ENCODE data around the gene ZDHHC7.
"Not testable (repeated sequence)": the region's sequence is repeated elsewhere in the genome, so short reads cannot be mapped to it uniquely, and the experiment has no call there.

The ZDHHC7 gene, protein sequence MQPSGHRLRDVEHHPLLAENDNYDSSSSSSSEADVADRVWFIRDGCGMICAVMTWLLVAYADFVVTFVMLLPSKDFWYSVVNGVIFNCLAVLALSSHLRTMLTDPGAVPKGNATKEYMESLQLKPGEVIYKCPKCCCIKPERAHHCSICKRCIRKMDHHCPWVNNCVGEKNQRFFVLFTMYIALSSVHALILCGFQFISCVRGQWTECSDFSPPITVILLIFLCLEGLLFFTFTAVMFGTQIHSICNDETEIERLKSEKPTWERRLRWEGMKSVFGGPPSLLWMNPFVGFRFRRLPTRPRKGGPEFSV

GRCh38 chr16:85010931-85011845 is at the start of gene ZDHHC7:
ZDHHC7 (minus strand) TSS chr16:85011535; CDS start chr16:84990618, 20,917 bp downstream.
- DNase-seq, result peak; percentile 52 to 75

DNA sequence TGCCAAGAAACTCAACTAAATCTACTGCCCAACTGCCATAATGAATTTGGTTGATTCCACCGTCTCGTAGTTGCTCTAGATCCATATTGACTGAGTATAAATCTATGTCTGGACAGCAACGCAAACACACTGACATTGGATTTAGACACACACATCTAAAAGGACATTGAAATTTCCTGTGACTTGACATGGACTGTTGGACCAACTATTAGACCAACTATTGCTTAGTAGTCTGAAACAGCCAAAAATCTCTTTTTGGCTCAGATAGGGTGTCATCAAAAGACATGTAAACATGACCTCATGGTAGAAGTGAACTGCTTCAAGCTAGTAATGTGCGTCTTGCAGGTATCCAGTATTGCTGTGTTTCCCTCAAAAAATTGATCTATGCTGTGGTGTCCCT is 47.6 kb upstream of the ZDHHC7 start:
- no peak for DNase-seq

DNA sequence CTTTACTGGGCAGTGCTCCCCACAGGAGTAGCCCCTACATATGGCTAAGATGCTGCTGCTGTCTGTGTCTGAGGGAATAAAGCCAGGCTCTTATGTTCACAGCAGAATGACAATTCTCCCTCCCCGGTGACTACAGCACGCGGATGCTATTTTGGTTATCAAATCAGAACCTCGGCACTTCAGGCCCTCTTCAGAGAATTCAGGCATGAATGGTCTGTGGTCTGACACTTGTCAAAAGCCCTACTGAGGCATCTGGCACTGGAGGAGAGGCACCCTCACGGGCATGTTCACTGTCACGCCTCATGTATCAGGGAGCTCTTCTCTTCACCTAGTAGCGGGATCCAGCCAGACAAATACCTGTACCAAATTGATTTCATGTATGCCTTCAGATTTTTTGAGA is 46.6 kb upstream of the ZDHHC7 start:
- peak; percentile 81 to 95 for DNase-seq

GRCh38 chr16:85057212-85057889 is 46.0 kb upstream of the ZDHHC7 start:
- peak; percentile 57 to 74 for DNase-seq

DNA sequence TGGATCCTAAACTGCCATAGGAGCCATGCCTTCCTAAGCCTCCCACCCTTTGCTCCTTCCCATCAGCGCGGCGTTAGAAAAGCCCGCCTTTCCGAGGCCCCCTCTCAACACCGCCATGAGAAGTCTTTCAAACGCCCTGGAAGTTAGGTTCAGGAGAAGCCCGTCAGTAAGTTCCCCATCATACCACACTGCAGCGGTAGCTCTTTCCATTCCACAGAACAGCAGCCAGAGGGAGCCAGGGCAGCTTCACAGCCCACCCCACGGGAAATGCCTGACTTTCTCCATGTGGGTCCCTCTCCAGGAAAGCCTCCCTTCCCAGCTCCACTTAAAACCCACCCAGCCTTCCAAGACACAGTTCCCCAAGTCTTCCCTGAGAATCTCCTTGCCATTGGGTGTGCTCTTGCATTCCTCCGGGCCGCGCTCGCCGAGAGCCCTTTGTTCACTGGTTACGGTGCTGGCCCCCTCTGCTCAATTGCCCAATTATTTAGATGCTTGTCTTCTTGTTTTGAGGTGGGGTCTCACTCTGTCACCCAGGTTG is 44.9 kb upstream of the ZDHHC7 start:
- DNase-seq, result peak in 1 of 2 experiments; percentile 53

GRCh38 chr16:85055493-85056210 is 44.3 kb upstream of the ZDHHC7 start:
- DNase-seq, result no peak

DNA sequence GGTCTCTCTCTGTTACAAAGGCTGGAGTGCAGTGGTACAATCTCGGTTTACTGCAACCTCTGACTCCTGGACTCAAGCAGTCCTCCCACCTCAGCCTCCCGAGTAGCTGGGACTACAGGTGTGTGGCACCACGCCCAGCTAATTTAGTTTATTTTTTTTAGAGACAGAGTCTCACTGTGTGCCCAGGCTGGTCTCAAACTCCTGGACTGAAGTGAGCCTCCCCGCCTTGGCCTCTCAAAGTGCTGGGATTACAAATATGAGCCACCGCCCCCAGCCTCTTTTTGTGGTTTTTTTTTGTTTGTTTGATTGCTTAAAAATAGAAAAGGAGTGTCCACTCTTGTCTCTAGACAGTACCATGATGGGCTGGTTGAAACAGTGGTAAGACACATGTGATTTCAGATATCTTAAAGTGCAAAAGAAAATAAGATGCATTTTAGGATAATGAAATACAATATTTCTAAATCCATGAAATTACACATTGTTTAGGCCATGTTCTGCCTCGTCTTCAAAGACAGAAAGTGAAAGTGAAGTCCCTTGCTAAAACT is 43.7 kb upstream of the ZDHHC7 start:
- DNase-seq, result no peak

- not testable (repeated sequence) for DNase-seq
Observed at GRCh38 chr16:85054321-85054720, 43.0 kb upstream of the ZDHHC7 start.

GRCh38 chr16:85052536-85052935 is 41.2 kb upstream of the ZDHHC7 start:
- no peak for DNase-seq

DNA sequence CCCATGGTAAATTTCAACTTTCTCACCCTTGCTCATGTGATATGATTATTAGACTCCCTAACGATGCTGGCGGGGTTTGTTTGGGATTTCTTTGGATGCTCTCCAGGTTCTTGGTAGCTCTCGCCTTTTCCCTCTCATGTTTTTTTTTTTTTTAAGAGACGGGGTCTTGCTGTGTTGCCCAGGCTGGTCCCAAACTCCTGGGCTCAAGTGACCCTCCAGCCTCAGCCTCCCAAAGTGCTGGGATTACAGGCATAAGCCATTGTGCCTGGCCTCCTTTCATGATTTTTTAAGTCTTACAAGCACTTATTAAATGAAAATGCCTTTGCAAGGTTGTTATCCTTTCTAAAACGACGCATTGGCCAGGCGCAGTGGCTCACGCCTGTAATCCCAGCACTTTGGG is 40.3 kb upstream of the ZDHHC7 start:
- DNase-seq, result no peak

DNA sequence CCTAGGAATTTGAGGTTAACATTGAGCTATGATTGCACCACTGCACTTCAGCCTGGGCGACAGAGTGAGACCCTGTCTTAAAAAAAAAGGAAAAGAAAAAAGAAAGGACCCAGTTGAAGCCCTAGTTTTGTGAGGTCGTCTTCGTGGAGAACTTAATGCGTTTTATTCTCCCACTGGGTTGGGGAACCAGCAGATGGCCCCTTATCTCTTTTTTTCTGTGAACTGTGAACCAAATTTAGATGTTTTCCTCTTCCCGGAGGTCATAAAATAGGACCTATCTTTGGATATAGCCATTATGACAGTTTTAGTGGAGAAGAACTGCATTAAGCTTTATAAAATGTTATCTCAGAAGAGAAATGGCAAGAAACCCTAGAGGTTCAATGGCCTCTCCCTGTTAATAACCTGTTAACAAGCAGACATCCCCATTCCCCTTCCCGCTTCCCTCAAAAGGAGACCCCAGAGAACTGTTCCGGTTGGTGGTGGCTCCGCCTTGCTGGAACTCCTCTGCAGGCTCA is 39.8 kb upstream of the ZDHHC7 start:
- DNase-seq, result no peak

DNA sequence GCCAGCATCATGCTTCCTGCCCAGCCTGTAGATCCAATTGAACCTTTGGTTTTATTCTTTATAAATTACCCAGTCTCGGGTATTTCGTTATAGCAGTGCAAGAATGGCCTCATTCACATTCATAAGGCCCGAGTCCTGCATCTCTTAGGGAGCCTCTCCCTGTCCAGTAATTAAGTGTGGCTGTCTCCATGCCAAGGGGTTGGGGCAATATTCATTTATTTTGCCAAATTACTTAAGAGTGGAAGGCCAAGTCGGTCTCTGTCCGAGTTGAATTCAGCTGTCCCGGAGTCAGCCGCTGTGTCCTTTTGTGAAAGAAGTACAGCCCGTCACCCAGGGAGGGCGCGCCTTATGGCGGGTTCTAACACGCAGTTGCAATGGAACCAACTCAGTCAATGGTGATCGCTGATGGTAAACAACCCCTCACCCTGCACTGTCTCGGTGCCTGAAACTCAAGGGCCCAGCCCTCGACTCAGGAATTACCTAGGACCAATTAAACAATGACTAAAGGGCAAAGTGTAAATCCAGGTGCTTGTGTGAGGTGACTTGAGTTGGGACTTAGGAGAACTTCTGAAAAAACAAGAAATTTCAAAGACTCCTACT is 38.5 kb upstream of the ZDHHC7 start:
- no peak for DNase-seq

DNA sequence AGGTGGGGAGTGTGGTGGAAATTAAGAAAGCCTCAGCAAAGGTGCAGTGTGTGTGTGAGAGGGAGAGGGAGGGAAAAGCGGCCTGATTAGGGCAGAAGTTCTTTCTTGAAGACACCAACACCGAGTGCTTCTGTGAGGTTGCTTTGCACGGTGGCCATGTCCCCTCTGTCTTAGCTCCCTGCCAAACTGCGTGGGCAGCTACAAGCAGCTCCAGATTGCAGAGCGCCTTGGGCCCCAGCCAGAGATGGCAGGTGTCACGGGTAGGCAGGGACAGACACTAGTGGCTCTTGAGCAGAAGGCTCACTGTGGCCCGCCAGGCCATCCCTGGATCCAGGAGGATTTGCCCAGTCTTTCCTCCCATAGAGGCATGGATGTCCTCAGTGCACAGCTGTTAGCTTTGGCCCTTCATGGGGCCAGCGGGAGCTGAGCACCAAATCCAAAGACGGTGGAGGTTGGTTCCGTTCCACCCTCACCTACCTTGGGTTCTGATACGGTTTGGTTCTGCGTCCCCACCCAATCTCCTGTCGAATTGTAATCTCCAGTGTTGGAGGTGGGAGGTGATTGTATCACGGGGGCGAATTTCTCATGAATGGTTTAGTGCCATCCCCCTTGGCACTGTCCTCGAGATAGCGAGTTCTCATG is 37.7 kb upstream of the ZDHHC7 start:
- DNase-seq, result peak; percentile 50 to 91

DNA sequence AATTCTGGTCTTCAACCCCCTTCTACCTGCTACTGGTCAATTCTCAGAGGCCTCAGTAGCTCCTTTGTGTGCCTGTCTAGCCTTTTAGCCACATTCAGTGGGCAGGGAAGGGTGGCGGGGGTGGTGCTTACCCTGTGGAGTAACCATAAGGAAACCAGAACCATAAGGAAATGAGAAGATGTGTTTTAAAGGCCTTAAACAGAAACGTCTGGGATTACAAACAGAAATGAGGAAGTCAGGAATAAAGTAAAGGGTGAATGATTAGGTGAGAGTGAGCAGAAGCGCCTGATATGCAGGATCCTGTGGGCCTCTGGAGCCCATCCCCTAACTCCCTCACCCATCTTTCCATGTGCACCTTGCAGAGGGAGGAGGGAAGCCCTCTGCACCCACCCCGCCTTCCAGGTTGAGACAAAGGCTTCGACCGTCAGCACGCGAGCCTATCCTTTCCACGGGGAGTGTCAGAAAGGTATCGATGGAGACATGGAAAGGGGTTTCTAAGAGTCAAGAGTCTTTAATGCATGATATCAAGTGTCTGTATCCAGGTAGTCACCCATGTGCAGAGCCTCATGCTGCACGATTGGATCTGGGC is 36.6 kb upstream of the ZDHHC7 start:
- no peak for DNase-seq

GRCh38 chr16:85046931-85047866 is 35.9 kb upstream of the ZDHHC7 start:
- no peak for DNase-seq

- DNase-seq, result no peak
Observed at GRCh38 chr16:85046472-85046916, 35.2 kb upstream of the ZDHHC7 start.

DNA sequence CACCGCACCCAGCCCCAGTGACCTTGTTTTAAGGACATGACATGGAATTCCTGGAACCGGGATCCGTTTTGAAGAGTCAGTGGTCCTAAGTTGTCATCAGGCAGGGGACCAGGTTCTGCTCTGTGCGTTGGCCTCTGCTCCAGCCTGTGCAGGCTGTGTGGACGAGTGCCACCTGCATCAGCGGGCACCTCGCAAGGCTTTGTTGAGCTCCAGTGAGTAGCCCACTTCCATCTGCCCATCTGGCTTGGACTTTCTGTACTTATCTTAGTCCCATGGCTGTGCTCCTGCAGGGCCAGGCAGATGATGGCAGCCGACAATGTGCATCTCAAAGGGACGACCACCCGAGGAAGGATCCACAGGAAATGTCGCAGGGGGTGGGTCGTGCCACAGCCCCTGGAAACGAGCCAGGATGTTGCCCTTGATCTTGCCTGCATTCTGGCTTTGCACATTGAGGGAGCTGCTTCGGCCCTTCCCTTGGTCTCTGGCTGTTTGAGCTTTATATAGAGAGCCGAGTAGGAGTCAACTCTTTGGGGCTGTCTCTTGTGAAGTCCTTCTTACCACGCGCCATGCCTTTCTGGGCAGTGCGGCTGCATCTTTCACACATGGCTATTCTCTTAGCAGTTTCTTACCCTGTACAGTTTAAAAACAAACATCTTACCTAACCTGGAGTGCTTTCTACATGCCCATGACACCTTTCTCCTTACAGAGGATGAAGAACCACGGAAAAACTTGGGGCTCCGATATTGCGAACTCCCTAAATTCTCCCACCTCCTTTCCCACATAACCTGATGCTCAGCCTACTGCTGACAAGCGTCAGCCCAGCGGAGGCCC is 34.5 kb upstream of the ZDHHC7 start:
- peak in 1 of 2 experiments; percentile 75 for DNase-seq

DNA sequence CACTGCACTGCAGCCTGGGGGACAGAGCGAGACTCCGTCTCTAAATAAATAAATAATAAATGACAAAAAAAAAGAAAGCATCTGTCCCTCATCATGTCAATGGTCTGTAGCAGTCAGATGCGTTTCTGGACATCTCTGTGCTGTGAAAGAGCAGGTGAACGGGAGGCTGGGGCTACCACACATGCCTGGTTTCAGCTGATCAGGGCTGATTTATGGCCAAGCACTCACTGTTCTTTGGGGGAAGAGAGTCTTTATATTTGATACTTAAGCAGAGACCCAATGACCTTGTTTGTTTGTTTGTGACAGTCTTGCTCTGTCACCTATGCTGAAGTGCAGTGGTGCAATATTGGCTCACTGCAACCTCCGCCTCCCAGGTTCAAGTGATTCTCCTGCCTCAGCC is 33.7 kb upstream of the ZDHHC7 start:
- DNase-seq, result no peak

All from NCI-H524 (cell line).